Endometrial microvascular endothelial cells (primary cell): Measurements from ENCODE around the gene PRDX5. TPM values are rescaled to one million over a fixed set of nuclear protein-coding genes. Genes with fewer than 3 reads are reported as not detected.

Source experiments
- in situ Hi-C: cut with HindIII; loops from 2 replicates; pipeline ENCODE4 v1.10.0; 2017; ENCODE audit warnings: low sequenced_read_pairs, low pct_unique_long_range_greater_than_20kb; ENCODE audit errors: inconsistent ontology term
- total RNA-seq: library from RNA; depleted of rRNA; stranded (reverse); fragments of >200 nt; gene quantifications from one replicate; pipeline ENCODE4 v1.2.3, GENCODE V29; 2015; ENCODE audit errors: inconsistent ontology term

Gene PRDX5
- 225 TPM for total RNA-seq

GRCh38 chr11:64317961-64318765, at the start of gene PRDX5:
TSS of gene PRDX5 (plus strand) at chr11:64318121. CDS start at chr11:64318216, 95 bp downstream.
- in situ Hi-C loops: no loop called here

DNA sequence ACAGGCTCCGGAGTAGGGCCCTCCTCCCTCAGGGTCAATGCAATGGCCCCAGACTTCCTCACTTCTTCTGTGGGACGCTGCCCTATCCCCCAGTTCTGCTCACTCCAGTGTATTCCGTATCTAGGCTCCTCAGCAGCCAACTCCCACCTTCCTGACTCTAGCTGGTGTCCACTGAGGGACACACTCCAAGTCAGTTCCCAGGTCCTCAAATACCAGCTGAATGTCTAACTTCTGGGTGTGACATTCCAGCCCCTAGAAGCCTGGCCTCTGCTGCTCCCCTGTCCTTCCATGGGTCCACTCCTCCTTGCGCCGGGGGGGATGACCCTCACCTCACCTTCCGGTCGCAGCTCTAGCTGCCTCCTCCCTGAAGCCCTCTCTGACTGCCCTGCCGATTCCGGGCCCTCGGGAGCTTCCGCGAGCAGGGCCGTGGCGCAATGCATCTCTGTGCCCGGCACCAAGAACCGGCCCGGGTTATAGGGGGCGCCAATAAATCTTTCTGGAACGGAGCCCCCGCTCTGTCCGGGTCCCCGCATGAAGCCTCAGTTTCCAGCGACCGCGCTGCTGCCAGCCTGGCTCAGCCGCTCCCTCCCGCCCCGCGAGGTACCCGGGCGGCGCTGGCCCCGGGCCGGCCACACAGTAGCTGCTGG, 48.9 kb upstream of the PRDX5 start:
- in situ Hi-C loops: no loop called here

- in situ Hi-C loops: no loop called here
These were observed 48.2 kb upstream of the PRDX5 start for GRCh38 chr11:64269540-64270220.

DNA sequence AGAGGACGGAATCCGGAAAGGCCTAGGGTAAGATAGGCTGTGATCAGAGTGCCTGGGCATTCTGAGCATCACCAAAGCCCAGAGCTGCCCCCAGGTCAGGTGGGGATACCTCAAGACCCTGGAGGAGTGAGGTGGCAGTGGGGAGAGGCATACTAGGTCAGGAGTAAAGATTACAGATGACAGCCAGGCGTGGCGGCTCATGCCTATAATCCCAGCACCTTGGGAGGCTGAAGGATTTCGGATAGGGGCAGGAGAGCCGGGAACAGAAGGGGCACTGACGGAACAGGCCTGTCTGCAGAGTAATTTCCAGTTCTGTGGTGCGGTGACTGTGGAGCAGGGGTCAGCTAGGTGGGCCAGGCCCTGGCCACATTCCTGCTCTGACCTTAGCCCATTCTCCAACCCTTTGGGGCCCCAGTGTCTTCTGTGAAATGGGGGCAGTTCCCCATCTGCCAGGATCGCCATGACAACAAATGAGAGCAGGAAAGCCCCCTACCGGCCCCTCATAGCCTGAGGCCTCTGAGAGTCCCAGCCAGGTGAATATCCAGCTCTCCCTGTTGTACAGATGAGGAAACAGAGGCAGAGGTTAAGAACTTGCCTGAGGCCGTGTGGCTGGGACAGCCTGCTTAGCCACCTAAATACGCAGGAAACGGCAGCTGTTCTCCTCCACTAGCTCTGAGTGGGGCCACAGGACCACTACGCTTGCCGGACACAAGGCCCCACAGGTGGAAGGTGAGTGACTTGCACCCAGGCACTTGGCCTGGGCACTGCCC, 42.7 kb upstream of the PRDX5 start:
- in situ Hi-C loops: no loop called here

GRCh38 chr11:64275841-64276240, 42.1 kb upstream of the PRDX5 start:
- in situ Hi-C loops: no loop called here

GRCh38 chr11:64276653-64277431, 41.1 kb upstream of the PRDX5 start:
- in situ Hi-C loops: no loop called here

DNA sequence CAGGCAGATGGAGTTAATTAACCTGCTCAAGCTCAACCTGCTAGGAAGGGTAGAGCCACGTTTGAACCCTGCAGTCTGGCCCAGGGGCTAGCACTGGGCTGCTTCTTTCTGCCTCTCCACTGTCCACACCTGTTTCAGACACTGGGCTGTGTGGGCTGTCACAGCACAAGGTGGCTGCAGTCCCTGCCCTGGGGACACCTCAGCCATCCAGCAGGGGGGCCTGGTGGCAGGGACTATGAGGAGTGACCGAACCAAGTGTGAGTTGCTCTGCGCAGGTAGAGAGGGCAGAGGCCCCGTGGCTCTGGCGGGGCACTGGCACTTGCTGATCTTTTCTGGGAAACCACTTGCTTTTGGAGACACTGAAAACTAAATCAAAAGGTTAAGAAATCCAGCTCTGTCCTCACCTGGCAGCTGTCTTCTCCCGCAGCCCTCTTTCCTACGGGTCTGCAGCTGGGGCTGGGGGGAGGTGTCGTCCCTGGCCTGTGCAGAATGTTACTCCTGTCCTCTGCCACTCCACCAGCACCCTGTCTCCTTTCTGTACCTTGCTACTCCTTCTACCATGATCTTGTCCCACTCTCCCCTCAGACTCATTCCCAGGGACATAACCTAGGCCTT, 39.2 kb upstream of the PRDX5 start:
- in situ Hi-C loops: no loop called here

- in situ Hi-C loops: no loop called here
These were observed 35.8 kb upstream of the PRDX5 start for GRCh38 chr11:64281957-64282770.

- in situ Hi-C loops: no loop called here
These were observed 34.8 kb upstream of the PRDX5 start for GRCh38 chr11:64283092-64283491.

- in situ Hi-C loops: no loop called here
These were observed 33.6 kb upstream of the PRDX5 start, which contains the start of gene BAD for GRCh38 chr11:64284048-64284961. TSS of gene BAD (minus strand) at chr11:64284665. CDS start at chr11:64284368, 297 bp downstream.

- in situ Hi-C loops: no loop called here
These were observed 32.7 kb upstream of the PRDX5 start, which contains the start of gene GPR137 for GRCh38 chr11:64284962-64285884. TSS of gene GPR137 (plus strand) at chr11:64285848. CDS start at chr11:64286525, 677 bp downstream.

GRCh38 chr11:64285885-64286800, 31.8 kb upstream of the PRDX5 start:
- in situ Hi-C loops: no loop called here

DNA sequence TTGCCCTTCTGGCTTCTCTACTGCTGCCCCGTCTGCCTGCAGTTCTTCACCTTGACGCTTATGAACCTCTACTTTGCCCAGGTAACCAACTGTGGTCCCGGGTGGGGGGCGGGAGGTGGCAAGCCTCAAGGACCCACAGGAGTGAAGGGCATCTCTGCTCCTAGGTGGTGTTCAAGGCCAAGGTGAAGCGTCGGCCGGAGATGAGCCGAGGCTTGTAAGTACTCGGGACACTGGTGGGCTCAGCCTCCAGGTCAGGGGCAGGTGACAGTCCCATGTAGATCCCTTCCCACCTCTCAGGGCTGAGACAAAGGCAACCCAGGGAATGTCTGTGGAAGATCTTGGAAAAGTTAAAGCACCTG, 31.1 kb upstream of the PRDX5 start:
- in situ Hi-C loops: no loop called here

GRCh38 chr11:64287676-64288352, 30.1 kb upstream of the PRDX5 start:
- in situ Hi-C loops: no loop called here
